Activated T-helper 1 cell treated with anti-CD3 and anti-CD28 coated beads, Interleukin-2, amount 50 U/mL, for 16 hours (primary cell): ENCODE data around the gene SLC30A1.
"Not testable (repeated sequence)": the region's sequence is repeated elsewhere in the genome, so short reads cannot be mapped to it uniquely, and the experiment has no call there.

Experiments
- DNase-seq, 2 donors: peaks; one replicate each; pipeline ENCODE4 v3.0.0-alpha.2; 2020; ENCODE audit warnings: low read depth in 1 of 2, low spot score in 1 of 2

SLC30A1 gene, protein sequence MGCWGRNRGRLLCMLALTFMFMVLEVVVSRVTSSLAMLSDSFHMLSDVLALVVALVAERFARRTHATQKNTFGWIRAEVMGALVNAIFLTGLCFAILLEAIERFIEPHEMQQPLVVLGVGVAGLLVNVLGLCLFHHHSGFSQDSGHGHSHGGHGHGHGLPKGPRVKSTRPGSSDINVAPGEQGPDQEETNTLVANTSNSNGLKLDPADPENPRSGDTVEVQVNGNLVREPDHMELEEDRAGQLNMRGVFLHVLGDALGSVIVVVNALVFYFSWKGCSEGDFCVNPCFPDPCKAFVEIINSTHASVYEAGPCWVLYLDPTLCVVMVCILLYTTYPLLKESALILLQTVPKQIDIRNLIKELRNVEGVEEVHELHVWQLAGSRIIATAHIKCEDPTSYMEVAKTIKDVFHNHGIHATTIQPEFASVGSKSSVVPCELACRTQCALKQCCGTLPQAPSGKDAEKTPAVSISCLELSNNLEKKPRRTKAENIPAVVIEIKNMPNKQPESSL

DNA sequence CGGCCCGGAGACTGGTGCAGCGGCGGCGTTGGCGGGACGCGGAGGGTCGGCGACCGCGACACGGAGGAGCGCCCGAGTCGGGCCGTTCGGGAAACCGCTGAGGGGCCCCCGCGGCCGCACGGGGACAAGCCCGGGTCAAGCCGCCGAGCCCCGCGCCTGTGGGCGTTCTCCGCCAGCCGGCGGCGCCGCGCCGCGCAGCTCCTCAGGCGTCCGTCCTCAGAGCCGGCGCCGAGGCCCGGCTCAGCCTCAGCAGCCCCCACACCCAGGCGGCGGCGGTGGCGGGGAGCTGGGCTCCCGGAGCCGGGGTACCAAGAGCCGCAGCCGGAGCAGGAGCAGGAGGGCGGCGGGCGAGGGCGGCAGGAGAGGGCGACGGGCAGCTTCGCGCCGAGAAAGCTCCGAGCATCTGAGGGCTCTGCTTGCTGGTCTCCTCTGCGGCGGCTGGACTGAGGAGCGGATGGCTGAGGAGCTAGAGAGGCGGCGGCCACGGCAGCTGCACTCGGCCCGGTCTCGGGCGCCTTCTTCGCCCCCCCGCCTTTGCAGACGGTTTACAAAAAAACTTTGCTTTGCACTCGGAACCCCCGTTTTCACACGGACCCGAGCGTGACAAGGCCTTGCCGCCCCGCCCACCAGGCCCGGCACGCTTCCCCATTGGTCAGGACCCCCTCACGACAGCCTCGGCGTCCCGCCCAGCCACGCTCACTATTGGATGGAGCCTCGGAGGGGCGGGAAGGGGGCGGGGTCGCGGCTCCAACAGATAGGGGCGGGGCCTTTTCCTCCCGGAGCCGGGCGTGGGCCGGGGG is at the start of gene SLC30A1:
Gene SLC30A1, minus strand, starts transcription at position 522 of the 800 bp plus-strand sequence. CDS start 549 bp downstream, outside the sequence.
- DNase-seq, result peak; percentile 99

DNA sequence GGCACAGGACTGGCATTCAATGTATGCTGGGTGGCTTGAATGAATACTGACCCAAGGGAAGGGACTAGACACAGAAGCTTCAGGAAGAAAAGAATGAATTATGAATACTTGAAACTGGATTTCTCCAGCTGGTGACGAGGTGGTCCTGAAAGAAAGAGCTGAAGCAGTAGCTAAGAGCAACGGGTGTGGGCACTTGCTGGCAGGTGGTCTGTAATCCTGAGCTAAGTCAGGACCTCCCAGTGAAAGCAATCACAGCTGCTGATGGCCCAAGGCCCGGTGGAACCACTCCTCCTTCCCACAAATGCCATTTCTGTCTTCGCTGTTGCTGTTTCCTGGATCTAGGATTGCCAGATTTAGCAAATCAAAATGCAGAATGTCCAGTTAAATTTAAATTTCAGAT is 49.5 kb upstream of the SLC30A1 start:
- no peak for DNase-seq

DNA sequence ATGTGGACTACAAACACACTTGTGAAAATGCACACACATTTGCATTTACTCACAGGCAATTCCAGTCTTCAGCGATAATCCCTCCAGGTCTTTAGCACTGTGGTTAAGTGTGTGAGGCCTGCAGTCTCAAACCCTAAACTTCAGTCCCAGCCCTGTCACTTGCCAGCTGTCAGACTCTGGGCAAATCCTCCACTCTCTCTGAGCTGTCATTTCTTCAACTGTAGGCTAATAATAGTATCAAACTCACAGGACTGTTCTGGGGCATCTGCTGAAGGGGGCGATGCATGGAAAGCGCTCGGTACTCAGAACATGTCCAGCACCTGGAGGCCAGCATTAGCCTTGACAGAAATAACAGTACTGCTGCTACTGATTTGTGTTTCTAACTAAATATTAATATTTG is 48.3 kb upstream of the SLC30A1 start:
- no peak for DNase-seq

DNA sequence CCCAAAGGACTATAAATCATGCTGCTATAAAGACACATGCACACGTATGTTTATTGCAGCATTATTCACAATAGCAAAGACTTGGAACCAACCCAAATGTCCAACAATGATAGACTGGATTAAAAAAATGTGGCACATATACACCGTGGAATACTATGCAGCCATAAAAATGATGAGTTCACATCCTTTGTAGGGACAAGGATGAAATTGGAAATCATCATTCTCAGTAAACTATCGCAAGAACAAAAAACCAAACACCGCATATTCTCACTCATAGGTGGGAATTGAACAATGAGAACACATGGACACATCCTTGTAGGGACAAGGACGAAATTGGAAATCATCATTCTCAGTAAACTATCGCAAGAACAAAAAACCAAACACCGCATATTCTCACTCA is 46.9 kb upstream of the SLC30A1 start:
- not testable (repeated sequence) for DNase-seq

DNA sequence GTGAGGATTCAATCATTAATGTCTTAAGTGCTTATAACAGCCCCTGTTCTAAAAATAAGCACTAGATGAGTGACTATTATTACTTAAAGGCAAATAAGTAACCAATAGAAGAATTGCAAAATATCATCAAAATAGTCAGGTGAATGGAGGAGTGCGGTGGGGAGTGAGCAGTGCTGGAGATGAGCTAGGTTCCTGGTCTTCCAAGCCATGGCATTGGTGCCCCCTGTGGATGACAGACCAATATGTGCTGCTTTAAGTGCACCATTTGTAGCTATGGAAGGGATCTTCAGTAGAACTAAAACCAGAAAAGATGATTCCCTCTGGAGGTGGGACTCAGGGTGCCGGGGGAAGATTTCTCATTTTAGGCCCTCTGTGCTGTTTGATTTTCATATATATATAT is 46.1 kb upstream of the SLC30A1 start:
- DNase-seq, result no peak

DNA sequence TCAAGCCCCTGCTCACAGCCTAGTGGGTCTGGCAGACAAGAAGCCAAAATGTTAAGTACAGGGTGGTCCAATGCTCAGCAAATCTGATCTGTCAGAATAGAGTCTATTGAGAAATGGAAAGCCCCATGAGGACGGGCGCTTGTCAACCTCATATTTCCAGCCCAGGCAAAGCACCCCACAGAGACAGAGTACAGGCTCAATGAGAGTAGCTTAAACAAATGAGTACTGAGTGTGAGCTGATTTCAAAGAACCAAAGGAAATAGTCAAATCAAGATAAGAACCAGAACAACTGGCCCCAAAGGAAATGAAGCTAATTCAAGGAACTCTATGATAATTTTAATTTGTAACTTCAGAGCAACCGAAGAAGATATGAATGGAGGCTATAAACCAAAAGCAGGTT is 44.6 kb upstream of the SLC30A1 start:
- DNase-seq, result no peak

DNA sequence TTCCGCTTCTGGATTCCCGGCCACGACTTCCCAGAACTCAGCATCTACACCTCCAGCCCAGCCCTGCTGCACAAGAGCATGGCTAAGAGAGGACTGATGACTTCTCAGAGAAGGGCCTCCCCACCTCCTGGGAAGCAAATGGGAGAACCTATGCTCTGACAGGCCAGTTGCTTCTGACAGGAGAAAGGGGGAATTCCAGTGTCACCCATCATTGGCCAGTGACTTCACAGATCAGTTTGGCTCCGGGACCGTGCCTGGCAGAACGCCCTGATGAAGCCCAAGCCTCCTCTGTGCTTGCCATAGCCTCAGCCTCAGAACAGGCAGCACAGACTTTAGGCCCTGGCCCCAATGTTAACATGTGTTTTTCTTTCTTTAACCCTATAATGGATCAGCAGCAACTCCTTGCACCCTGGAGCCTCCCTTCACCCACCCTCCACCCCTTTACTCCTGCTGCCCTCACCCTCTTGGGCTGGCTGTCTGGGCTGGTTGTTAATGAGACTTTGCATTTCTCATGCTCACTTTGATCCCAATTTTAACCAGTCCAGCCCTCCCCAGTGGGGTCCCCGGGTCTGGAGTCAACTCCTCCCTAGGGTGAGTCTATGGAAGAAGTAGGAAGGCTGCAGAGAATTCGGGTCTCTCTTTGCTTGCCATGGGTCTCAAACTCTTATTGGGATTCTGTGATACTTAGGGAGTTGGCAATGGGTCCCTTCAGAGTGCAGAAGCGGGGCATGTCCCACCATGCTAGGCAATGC is 42.7 kb upstream of the SLC30A1 start:
- no peak for DNase-seq

DNA sequence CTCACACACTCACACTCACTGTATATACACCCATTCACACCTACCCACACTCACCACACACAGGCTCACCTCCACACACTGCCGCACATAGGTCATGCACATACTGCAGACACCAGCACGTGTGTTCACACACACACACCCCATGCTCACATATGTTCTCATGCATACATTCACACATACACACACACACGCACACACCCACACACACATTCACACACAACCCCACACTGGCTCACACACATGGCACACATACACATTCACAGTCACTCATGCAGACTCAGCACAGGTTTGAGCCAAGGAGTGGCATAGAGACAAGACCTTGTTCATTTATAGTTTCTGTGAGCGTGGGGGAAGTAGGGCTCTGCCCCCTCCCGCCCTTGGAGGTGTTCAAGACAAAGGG is 41.1 kb upstream of the SLC30A1 start:
- DNase-seq, result no peak

DNA sequence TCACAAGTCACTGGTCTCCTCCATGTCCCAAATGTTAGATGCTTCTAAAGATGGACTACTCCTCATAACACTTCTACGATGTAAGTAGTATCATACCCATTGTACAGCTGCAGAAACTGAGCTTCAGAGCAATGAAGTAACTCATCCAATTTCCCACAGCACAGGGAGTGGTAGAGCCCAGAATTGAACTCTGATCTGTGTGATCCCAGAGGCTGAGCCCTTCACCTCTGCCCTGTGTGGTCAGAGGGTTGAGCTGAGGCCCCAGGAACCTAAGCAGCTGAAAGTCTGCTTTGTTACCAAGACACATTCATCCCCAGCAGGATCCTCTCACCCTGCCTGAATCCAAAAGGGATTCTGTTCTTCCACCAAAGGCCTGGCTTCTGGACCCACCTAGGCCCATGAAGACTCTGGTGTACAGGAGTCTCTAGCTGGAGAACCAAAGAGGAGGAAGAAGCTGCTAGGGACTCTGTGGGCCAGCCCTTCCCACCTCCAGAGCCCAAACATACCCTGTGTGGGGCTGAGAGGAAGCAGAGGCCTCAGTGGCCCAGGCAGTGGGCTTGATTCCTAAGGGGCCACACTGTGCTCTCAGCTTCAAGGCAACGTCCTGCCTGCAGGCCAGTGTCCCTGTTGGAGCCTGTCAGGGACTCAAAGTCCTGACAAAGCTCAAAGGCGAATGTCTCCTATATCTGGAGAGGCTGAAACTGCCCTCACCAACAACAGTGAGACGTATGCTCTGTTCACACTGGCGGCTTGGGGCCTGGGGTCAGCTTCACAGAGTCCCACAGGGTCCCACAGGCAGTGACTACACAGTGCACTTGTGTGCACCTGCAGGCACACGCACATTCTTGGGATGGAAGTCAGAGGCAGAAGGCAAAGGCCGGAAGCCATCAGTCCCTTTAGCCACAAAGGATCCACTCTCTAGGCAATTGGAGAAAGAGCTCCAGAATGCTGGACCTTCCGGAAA is 40.4 kb upstream of the SLC30A1 start:
- DNase-seq, result no peak

DNA sequence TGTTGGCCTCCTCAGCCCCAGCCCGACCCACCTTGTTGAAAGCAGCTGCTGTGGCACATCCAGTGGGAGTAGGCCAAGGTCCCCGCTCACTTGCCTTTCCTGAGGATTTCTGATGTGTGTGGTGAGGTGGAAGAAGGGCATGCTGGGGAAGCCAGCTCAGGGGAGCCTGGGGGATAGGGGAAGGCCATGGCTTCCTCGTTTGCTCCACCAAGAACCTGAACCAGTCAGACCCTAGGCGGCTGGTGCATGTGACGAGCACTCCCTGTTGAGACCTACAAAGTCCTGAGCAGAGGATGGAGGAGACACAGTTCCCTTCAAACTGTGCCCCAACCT is 38.0 kb upstream of the SLC30A1 start:
- no peak for DNase-seq

DNA sequence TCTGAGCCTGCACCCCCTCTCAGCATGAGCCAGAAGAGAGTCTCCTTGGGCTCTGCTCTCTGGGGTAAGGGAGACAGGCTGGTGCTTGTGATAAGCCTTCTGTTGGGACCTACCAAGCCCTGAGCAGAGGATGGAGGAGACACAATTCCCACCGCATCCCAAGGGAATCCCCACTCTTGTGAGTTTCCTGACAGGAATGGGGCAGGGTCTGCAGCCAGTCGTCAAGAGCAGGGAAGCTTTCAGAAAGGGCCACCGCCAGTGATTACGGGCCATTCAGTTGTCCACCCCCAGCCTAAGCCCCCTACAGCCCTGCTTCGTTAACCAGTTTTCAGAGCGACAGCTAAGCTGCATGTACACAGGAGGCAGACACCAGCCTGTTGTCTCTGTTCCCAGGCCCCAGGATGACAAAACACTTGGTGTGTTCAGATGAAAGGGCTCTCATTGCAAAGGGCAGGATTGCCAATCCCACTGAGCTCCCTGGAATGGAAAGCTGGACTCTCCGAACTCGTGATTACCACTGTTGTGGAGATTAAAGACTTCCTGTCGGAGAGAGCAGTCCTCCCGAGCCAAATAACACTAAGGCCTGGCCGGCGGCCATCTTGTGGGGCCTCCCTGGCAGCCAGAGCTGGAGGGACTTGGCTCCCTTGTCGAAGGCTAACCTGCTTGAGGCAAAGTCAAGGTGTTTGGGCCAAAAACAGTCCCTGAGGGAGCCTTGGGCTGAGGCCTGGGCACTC is 37.4 kb upstream of the SLC30A1 start:
- DNase-seq, result no peak

DNA sequence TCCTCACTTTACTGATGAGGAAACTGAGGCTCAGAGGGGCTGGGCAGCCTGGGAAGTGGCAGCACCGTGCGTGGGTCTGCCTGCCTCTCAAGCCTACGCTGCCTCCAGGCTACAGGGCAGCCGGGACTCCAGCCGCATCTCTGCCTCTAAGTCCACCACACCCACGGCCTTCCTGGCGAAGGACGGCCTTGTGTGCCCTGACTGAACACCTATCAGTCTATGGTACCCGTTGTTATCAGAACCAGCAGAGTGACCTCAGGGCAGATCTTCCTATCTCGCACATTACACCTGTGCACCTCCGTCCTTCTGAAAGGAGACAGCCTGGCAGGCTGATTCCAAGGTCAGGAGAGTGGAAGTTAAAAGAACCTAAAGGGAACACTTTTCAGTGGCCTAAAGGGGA is 35.7 kb upstream of the SLC30A1 start:
- DNase-seq, result no peak

DNA sequence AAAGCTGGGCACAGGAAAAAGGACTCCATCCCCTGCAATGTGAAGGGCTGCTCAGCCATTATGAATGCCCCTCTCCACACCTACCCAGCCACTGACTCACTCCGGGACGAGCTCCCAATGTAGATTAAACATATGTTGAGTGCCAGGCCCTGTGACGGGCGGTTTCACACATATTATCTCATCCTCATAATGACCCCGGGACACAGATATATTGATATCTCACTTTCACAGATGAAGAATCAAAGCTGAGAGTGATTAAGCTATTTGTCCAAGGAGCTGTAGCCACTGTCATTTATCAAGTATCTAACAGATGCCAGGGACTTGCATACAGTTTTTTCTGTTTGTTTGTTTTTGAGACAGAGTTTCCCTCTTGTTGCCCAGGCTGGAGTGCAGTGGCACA is 35.0 kb upstream of the SLC30A1 start:
- no peak for DNase-seq

DNA sequence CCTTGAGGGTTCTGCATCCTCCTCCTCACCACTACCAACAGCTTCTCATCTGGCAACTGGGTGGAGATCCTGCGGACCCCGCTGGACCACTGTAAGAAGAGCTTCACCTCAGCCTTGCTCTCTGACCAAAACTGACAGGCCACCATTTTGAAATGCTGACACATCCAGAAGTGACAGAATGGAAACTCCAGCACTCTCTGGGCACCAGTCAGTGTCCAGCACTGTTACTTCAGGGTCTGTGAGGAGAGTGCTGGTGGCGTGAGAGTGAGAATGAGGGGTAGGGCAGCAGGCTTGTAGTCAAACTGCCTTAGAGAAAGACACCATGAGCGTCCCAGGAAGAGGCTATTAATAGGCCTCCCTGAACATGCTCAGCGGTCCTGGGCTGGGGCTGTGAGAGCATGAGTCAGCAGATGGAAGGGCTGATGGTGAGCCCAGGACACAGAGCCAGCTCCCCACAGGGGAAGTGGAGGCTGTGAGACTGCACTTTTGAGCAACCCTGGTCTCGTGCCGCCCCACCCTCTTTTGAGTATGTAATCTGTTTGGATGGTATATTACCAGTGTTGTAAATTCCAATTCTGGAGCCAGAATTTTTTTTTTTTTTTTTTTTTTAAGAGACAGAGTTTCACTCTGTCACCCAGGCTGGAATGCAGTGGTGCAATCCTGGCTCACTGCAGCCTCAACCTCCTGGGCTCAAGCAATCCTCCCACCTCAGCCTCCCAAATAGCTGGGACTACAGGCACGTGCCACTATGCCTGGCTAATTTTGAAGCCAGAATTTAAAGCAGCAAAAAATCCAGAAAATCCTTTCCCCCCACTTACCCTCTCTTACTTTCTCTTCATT is 34.4 kb upstream of the SLC30A1 start:
- no peak for DNase-seq

DNA sequence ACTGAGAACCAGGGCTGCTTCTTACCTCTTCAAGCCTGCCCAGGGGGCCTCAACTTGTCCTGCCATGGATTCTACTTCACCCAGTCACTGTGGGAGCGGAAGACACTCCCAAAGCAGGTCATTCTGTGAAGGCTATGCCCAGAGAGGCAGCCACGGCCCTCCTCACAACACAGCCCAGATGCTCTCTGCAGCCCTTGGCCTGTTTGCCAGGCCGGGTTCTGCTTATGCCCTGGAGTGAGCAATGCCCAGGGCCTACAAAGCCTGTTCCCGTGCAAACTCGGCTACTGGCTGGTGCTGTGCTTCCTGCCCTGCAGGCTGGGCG is 33.8 kb upstream of the SLC30A1 start:
- no peak for DNase-seq

DNA sequence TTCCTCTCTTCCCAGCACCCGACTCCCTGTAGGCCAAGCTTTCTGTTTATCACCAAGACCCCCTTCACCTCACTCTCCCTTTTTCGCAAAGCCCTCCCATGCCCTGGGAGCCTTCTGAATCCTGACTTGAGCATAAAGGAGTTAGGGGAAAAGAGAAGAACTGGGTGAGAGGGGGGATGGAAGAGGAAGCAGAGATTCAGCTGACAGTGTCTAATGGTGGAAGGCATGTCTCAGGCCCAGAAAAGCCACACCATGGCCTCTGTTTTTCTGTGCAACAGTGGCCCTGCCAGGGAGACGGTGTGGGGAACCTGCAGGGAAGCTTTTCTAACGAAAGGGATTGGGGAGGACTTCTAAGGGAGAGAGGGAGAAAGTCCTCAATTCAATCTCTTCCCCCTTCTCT is 32.9 kb upstream of the SLC30A1 start:
- DNase-seq, result no peak

DNA sequence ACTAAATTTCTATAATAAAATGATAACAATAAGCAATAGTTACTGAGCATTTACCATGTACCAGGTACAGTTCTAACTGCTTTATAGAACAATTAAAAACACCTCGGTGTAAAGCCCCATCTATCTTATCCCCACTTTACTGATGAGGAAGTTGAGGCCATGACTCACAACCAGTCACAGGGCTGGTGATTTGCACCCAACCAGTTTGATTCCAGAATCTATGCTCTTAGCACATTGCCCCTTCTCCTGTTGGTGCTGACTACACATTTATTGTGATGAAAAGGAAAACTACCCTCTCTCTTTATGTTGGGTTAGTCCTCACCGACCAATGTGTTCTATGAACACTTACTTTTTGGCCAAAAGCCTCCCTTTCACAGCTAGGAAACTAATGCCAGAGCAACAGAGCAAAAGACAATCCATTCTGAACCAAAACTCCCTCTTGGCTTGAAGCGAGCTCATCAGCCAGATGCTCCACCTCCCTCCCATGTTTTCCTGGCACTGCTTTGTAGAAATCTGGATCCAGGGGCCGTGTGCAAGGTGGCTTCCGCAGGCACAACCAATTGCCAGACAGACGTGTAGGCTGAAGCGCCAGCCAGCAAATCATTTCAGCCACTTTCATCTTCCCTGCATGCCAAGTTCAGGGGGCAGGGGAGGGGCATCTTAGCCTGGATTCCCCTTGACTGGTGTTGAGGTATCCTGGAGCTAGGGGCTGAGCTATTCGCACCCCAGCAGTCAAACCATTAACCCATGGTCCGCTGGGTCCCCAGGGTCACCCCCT is 32.0 kb upstream of the SLC30A1 start:
- no peak for DNase-seq
